Measurements from ENCODE around the gene ABCC10.

The ABCC10 gene

DNA sequence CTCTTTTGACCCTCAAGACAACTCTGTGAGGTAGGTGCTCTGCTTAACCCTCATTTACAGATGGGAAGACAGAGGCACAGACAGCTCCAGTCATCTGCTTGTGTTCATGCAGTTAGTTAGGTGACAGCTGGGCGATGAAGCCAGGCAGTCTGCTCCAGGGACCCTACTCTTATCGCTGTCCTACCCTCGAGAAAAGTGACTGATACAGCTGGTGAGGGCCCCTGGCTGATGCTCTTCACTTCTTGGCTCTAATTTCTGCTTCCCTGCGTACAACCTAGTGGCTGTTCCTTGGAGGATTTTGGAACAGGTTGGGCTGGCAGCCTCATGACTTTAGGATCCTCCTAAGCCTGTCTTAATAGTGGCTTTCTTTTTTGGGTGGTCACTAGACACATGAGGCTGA is 40.9 kb downstream of the ABCC10 start:
- Histone ChIP-seq H3K4me1 (ENCODE audit: insufficient read depth, low read length, poor library complexity, severe bottlenecking) (no peaks in the 10 kb centered on the region), H2AFZ (ENCODE audit: low read length) (no peak overlapping the region)
- TF ChIP-seq CTCF (conservative IDR thresholded peaks at IDR 0.05; ENCODE audit: low read length) = no peak
- TF ChIP-seq EZH2phosphoT487 (IDR thresholded peaks at IDR 0.05; ENCODE audit: borderline replicate concordance) = no peak

GRCh38 chr6:43468748-43469681 is 41.7 kb downstream of the ABCC10 start:
- Histone ChIP-seq H2AFZ (ENCODE audit: low read length) (no peak overlapping the region), H3F3A (ENCODE audit: low read depth) (no peaks in the 10 kb centered on the region), H3K36me3 (ENCODE audit: insufficient read depth, low read length) (no peaks in the 10 kb centered on the region), H3K4me3 (ENCODE audit: low read length, poor library complexity, severe bottlenecking) (no peak overlapping the region), H3K9me2 (replicated peaks; ENCODE audit: low read depth, low read length) (no peaks in the 10 kb centered on the region), H3K79me2 (ENCODE audit: insufficient read depth, low read length) (no peaks in the 10 kb centered on the region), H3K9ac (ENCODE audit: low read depth, low read length, poor library complexity, severe bottlenecking) (no peak overlapping the region), H4K20me1 (ENCODE audit: insufficient read depth, low read length, poor library complexity, severe bottlenecking) (no peaks in the 10 kb centered on the region), H3K27me3 (ENCODE audit: insufficient read depth, low read length, poor library complexity, severe bottlenecking) (no peaks in the 10 kb centered on the region), H3K9me3 (ENCODE audit: insufficient read depth, low read depth, low read length) (no peaks in the 10 kb centered on the region), H3K4me2 (ENCODE audit: low read depth, low read length, poor library complexity, severe bottlenecking) (no peak overlapping the region), H3K4me1 (ENCODE audit: insufficient read depth, low read length, poor library complexity, severe bottlenecking) (no peaks in the 10 kb centered on the region)
- TF ChIP-seq EZH2phosphoT487 (IDR thresholded peaks at IDR 0.05; ENCODE audit: borderline replicate concordance) (no peak), CTCF (conservative IDR thresholded peaks at IDR 0.05; ENCODE audit: low read length) (no peak)

More for the DNA sequence above, 40.9 kb downstream of the ABCC10 start:
- no peaks in the 10 kb centered on the region for H3K9me2 ChIP-seq (replicated peaks; ENCODE audit: low read depth, low read length)
- no peaks in the 10 kb centered on the region for H3K36me3 ChIP-seq (ENCODE audit: insufficient read depth, low read length)
- H3K9ac ChIP-seq (ENCODE audit: low read depth, low read length, poor library complexity, severe bottlenecking) = no peak overlapping the region
- no peaks in the 10 kb centered on the region for H3K79me2 ChIP-seq (ENCODE audit: insufficient read depth, low read length)
- H3K4me2 ChIP-seq (ENCODE audit: low read depth, low read length, poor library complexity, severe bottlenecking) = no peak overlapping the region
- no peaks in the 10 kb centered on the region for H3F3A ChIP-seq (ENCODE audit: low read depth)
- H4K20me1 ChIP-seq (ENCODE audit: insufficient read depth, low read length, poor library complexity, severe bottlenecking) = no peaks in the 10 kb centered on the region
- H3K9me3 ChIP-seq (ENCODE audit: insufficient read depth, low read depth, low read length) = no peaks in the 10 kb centered on the region
- no peaks in the 10 kb centered on the region for H3K27me3 ChIP-seq (ENCODE audit: insufficient read depth, low read length, poor library complexity, severe bottlenecking)
- H3K4me3 ChIP-seq (ENCODE audit: low read length, poor library complexity, severe bottlenecking) = no peak overlapping the region

DNA sequence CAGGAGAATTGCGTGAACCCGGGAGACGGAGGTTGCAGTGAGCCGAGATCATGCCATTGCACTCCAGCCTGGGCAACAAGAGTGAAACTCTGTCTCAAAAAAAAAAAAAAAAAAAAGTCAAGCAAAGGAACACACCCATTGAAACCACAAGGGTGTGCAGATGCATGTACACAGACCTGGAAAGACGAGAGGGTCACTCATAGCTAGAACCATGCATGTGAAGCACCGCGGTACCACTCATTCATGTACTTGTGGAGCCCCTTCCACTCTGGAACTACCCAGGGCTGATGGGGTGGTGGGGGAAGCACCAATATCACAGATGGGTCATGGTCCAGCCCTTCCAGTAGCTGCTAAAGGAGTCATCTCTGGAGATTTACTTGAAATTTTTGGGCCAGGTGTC is 42.6 kb downstream of the ABCC10 start:
- no peaks in the 10 kb centered on the region for H3K9me3 ChIP-seq (ENCODE audit: insufficient read depth, low read depth, low read length)
- H3K9me2 ChIP-seq (replicated peaks; ENCODE audit: low read depth, low read length) = no peaks in the 10 kb centered on the region
- H4K20me1 ChIP-seq (ENCODE audit: insufficient read depth, low read length, poor library complexity, severe bottlenecking) = no peaks in the 10 kb centered on the region
- H3K9ac ChIP-seq (ENCODE audit: low read depth, low read length, poor library complexity, severe bottlenecking) = no peak overlapping the region
- TF ChIP-seq CTCF (conservative IDR thresholded peaks at IDR 0.05; ENCODE audit: low read length) (no peak), EZH2phosphoT487 (IDR thresholded peaks at IDR 0.05; ENCODE audit: borderline replicate concordance) (no peak)
- no peaks in the 10 kb centered on the region for H3K27me3 ChIP-seq (ENCODE audit: insufficient read depth, low read length, poor library complexity, severe bottlenecking)
- no peaks in the 10 kb centered on the region for H3K4me1 ChIP-seq (ENCODE audit: insufficient read depth, low read length, poor library complexity, severe bottlenecking)
- H3F3A ChIP-seq (ENCODE audit: low read depth) = no peaks in the 10 kb centered on the region
- H3K4me3 ChIP-seq (ENCODE audit: low read length, poor library complexity, severe bottlenecking) = no peak overlapping the region
- no peak overlapping the region for H3K4me2 ChIP-seq (ENCODE audit: low read depth, low read length, poor library complexity, severe bottlenecking)
- H3K79me2 ChIP-seq (ENCODE audit: insufficient read depth, low read length) = no peaks in the 10 kb centered on the region
- H3K36me3 ChIP-seq (ENCODE audit: insufficient read depth, low read length) = no peaks in the 10 kb centered on the region
- no peak overlapping the region for H2AFZ ChIP-seq (ENCODE audit: low read length)
